ENCODE data around the gene KANSL1L.
A peak's percentile ranks its signal among the peaks of the same experiment; 100 is the strongest.

KANSL1L gene

DNA sequence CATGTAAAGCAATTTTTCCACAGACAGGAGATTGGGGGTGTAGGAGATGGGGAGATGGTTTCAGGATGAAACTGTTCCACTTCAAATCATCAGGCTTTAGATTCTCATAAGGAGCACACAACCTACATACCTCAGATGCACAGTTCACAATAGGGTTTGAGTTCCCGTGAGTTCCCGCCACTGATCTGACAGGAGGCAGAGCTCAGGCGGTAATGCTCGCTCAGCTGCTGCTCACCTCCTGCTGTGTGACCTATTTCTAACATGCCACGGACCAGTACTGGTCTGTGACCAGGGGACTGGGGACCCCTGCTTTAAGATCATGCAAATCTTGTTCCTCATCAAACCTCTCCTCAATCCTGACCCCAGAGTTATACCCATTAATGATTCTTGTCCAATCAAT is 98.7 kb downstream of the KANSL1L start:
- Histone ChIP-seq H2BK5ac (ENCODE audit: low read depth, low read length, poor library complexity, severe bottlenecking) (no peak overlapping the region), H3K9me3 (ENCODE audit: control insufficient read depth, low read length) (no peaks in the 10 kb centered on the region), H3K23ac (ENCODE audit: low read length in 2 of 2) (peak overlapping the region in 1 of 2 experiments; percentile 72), H4K91ac (ENCODE audit: low read length) (no peak overlapping the region), H3K79me1 (replicated peaks; ENCODE audit: low read length, poor library complexity, severe bottlenecking) (peaks cover 2% of the 10 kb centered on the region), H2BK120ac (ENCODE audit: low read depth, low read length) (no peak overlapping the region), H3K27ac (ENCODE audit: low read length, poor library complexity, severe bottlenecking) (no peak overlapping the region), H3K14ac (ENCODE audit: low read length in 2 of 2) (no peak overlapping the region), H3K18ac (ENCODE audit: low read depth in 1 of 2, low read length in 2 of 2) (no peak overlapping the region), H3K9ac (ENCODE audit: low read length) (no peak overlapping the region), H2BK12ac (ENCODE audit: low read length in 2 of 2) (no peak overlapping the region), H3K36me3 (ENCODE audit: control insufficient read depth in 1 of 2, insufficient read depth in 2 of 2, low read depth in 1 of 2, low read length in 2 of 2) (no peaks in the 10 kb centered on the region), H2AK5ac (ENCODE audit: low read length, severe bottlenecking) (no peak overlapping the region), H3K4me1 (ENCODE audit: control insufficient read depth, insufficient read depth, low read depth, low read length) (peaks cover 3% of the 10 kb centered on the region), H3K4me3 (ENCODE audit: insufficient read depth in 1 of 2, low read depth in 1 of 2, low read length in 2 of 2) (no peak overlapping the region), H3K4ac (ENCODE audit: low read depth in 1 of 2, low read length in 2 of 2) (no peak overlapping the region), H4K8ac (ENCODE audit: low read length) (no peak overlapping the region), H2BK15ac (ENCODE audit: low read depth, poor library complexity, severe bottlenecking) (no peak overlapping the region), H3K27me3 (ENCODE audit: control insufficient read depth in 1 of 2, insufficient read depth in 1 of 2, low read length in 2 of 2) (no peaks in the 10 kb centered on the region), H2AFZ (ENCODE audit: low read depth, low read length) (no peak overlapping the region), H3K4me2 (ENCODE audit: low read length, poor library complexity, severe bottlenecking) (no peak overlapping the region)
- WGBS, result 81% methylated on average over 5 of the region's 5 CpGs
- DNase-seq, result no peak

DNA sequence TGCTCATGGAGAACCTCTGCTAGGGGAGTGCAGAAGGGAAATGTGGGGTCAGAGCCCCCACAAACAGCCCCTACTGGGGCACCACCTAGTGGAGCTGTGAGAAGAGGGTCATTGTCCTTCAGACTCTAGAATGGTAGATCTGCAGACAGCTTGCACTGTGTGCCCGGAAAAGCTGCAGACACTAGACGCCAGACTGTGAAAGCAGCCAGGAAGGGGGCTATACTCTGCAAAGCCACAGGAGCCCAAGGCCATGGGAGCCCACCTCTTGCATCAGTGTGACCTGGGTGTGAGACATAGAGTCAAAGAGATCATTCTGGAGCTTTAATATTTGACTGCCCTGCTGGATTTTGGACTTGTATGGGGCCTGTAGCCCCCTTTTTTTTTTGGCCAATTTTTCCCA is 107.9 kb downstream of the KANSL1L start:
- H3K27ac ChIP-seq (ENCODE audit: low read length, poor library complexity, severe bottlenecking), result no peak overlapping the region
- no peak overlapping the region for H2AK5ac ChIP-seq (ENCODE audit: low read length, severe bottlenecking)
- peak overlapping the region; percentile 28 for H2BK15ac ChIP-seq (ENCODE audit: low read depth, poor library complexity, severe bottlenecking)
- no peak overlapping the region for H3K23ac ChIP-seq (ENCODE audit: low read length in 2 of 2)
- H3K9ac ChIP-seq (ENCODE audit: low read length), result no peak overlapping the region
- no peak overlapping the region for H2AFZ ChIP-seq (ENCODE audit: low read depth, low read length)
- H4K8ac ChIP-seq (ENCODE audit: low read length), result no peak overlapping the region
- no peak overlapping the region for H3K4me2 ChIP-seq (ENCODE audit: low read length, poor library complexity, severe bottlenecking)
- 98% methylated on average over 2 of the region's 2 CpGs for WGBS
- H3K4ac ChIP-seq (ENCODE audit: low read depth in 1 of 2, low read length in 2 of 2), result no peak overlapping the region
- peaks cover 1% of the 10 kb centered on the region for H3K79me1 ChIP-seq (replicated peaks; ENCODE audit: low read length, poor library complexity, severe bottlenecking)
- no peaks in the 10 kb centered on the region for H3K9me3 ChIP-seq (ENCODE audit: control insufficient read depth, low read length)
- no peak overlapping the region for H2BK120ac ChIP-seq (ENCODE audit: low read depth, low read length)
- H3K4me1 ChIP-seq (ENCODE audit: control insufficient read depth, insufficient read depth, low read depth, low read length), result no peaks in the 10 kb centered on the region
- H3K27me3 ChIP-seq (ENCODE audit: control insufficient read depth in 1 of 2, insufficient read depth in 1 of 2, low read length in 2 of 2), result no peaks in the 10 kb centered on the region
- no peak for DNase-seq
- peaks cover 0 to 3% of the 10 kb centered on the region in 2 experiments for H3K36me3 ChIP-seq (ENCODE audit: control insufficient read depth in 1 of 2, insufficient read depth in 2 of 2, low read depth in 1 of 2, low read length in 2 of 2)
- H2BK12ac ChIP-seq (ENCODE audit: low read length in 2 of 2), result no peak overlapping the region
- H3K18ac ChIP-seq (ENCODE audit: low read depth in 1 of 2, low read length in 2 of 2), result no peak overlapping the region
- H4K91ac ChIP-seq (ENCODE audit: low read length), result no peak overlapping the region
- no peak overlapping the region for H3K4me3 ChIP-seq (ENCODE audit: insufficient read depth in 1 of 2, low read depth in 1 of 2, low read length in 2 of 2)
- H3K14ac ChIP-seq (ENCODE audit: low read length in 2 of 2), result no peak overlapping the region
- H2BK5ac ChIP-seq (ENCODE audit: low read depth, low read length, poor library complexity, severe bottlenecking), result no peak overlapping the region

DNA sequence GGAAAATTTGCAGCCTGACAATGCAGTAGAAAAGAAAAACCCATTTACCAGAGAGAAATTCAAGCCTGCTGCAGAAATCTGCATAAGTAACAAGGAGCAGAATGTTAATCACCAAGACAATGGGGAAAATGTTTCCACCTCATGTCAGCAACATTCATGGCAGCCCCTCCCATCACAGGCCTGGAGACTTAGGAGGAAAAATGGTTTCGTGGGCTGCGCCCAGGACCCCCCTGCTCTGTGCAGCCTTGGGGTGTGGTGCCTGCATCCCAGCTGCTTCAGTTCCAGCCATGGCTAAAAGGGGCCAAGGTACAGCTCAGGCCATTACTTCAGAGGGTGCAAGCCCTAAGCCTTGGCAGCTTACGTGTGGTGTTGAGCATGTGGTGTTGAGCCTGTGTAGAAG is 115.4 kb downstream of the KANSL1L start:
- Histone ChIP-seq H2BK12ac (ENCODE audit: low read length in 2 of 2) (no peak overlapping the region), H3K4ac (ENCODE audit: low read depth in 1 of 2, low read length in 2 of 2) (no peak overlapping the region)
- 94% methylated on average over 3 of the region's 3 CpGs for WGBS

DNA sequence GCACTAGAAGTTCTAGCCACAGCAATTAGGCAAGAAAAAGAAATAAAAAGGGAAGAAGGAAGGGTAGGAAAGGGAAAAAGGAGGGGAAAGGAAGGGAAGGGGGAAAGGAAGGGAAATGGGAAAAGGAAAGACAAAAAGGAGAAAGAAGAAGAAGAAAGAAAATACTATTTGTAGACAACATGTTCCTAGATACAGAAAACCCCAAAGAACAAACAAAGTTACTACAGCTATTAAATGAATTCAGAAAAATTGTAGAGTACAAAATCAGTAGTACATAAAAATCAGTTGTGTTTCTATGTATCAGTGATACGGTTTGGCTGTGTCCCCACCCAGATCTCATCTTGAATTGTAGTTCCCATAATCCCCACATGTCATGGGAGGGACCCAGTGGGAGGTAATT is 116.5 kb downstream of the KANSL1L start:
- Histone ChIP-seq H3K9ac (ENCODE audit: low read length) (no peak overlapping the region), H2AK5ac (ENCODE audit: low read length, severe bottlenecking) (no peak overlapping the region), H3K18ac (ENCODE audit: low read depth in 1 of 2, low read length in 2 of 2) (no peak overlapping the region), H2BK12ac (ENCODE audit: low read length in 2 of 2) (no peak overlapping the region), H3K4me2 (ENCODE audit: low read length, poor library complexity, severe bottlenecking) (no peak overlapping the region), H4K8ac (ENCODE audit: low read length) (no peak overlapping the region), H3K79me1 (replicated peaks; ENCODE audit: low read length, poor library complexity, severe bottlenecking) (no peaks in the 10 kb centered on the region), H2BK15ac (ENCODE audit: low read depth, poor library complexity, severe bottlenecking) (no peak overlapping the region), H2BK5ac (ENCODE audit: low read depth, low read length, poor library complexity, severe bottlenecking) (no peak overlapping the region), H3K36me3 (ENCODE audit: control insufficient read depth in 1 of 2, insufficient read depth in 2 of 2, low read depth in 1 of 2, low read length in 2 of 2) (peaks cover 3 to 13% of the 10 kb centered on the region in 2 experiments), H3K27ac (ENCODE audit: low read length, poor library complexity, severe bottlenecking) (no peak overlapping the region), H3K4me3 (ENCODE audit: insufficient read depth in 1 of 2, low read depth in 1 of 2, low read length in 2 of 2) (no peak overlapping the region), H3K4ac (ENCODE audit: low read depth in 1 of 2, low read length in 2 of 2) (no peak overlapping the region), H3K27me3 (ENCODE audit: control insufficient read depth in 1 of 2, insufficient read depth in 1 of 2, low read length in 2 of 2) (no peaks in the 10 kb centered on the region), H3K4me1 (ENCODE audit: control insufficient read depth, insufficient read depth, low read depth, low read length) (no peaks in the 10 kb centered on the region), H3K9me3 (ENCODE audit: control insufficient read depth, low read length) (peaks cover 6% of the 10 kb centered on the region), H4K91ac (ENCODE audit: low read length) (no peak overlapping the region), H3K14ac (ENCODE audit: low read length in 2 of 2) (no peak overlapping the region), H3K23ac (ENCODE audit: low read length in 2 of 2) (no peak overlapping the region), H2BK120ac (ENCODE audit: low read depth, low read length) (no peak overlapping the region), H2AFZ (ENCODE audit: low read depth, low read length) (no peak overlapping the region)
- no peak for DNase-seq
- 100% methylated on average over 1 of the region's 1 CpG for WGBS

More for the DNA sequence above, 115.4 kb downstream of the KANSL1L start:
- H3K9ac ChIP-seq (ENCODE audit: low read length), result no peak overlapping the region
- no peak overlapping the region for H4K8ac ChIP-seq (ENCODE audit: low read length)
- peaks cover 6% of the 10 kb centered on the region for H3K9me3 ChIP-seq (ENCODE audit: control insufficient read depth, low read length)
- no peak overlapping the region for H4K91ac ChIP-seq (ENCODE audit: low read length)
- no peaks in the 10 kb centered on the region for H3K79me1 ChIP-seq (replicated peaks; ENCODE audit: low read length, poor library complexity, severe bottlenecking)
- H3K27me3 ChIP-seq (ENCODE audit: control insufficient read depth in 1 of 2, insufficient read depth in 1 of 2, low read length in 2 of 2), result no peaks in the 10 kb centered on the region
- no peak overlapping the region for H2BK15ac ChIP-seq (ENCODE audit: low read depth, poor library complexity, severe bottlenecking)
- no peak overlapping the region for H3K18ac ChIP-seq (ENCODE audit: low read depth in 1 of 2, low read length in 2 of 2)
- no peak overlapping the region for H2BK5ac ChIP-seq (ENCODE audit: low read depth, low read length, poor library complexity, severe bottlenecking)
- no peak overlapping the region for H3K14ac ChIP-seq (ENCODE audit: low read length in 2 of 2)
- no peaks in the 10 kb centered on the region for H3K4me1 ChIP-seq (ENCODE audit: control insufficient read depth, insufficient read depth, low read depth, low read length)
- no peak overlapping the region for H3K27ac ChIP-seq (ENCODE audit: low read length, poor library complexity, severe bottlenecking)
- no peak overlapping the region for H2AK5ac ChIP-seq (ENCODE audit: low read length, severe bottlenecking)
- no peak overlapping the region for H3K23ac ChIP-seq (ENCODE audit: low read length in 2 of 2)
- no peak for DNase-seq
- H3K36me3 ChIP-seq (ENCODE audit: control insufficient read depth in 1 of 2, insufficient read depth in 2 of 2, low read depth in 1 of 2, low read length in 2 of 2), result peaks cover 3 to 13% of the 10 kb centered on the region in 2 experiments
- no peak overlapping the region for H3K4me3 ChIP-seq (ENCODE audit: insufficient read depth in 1 of 2, low read depth in 1 of 2, low read length in 2 of 2)
- H3K4me2 ChIP-seq (ENCODE audit: low read length, poor library complexity, severe bottlenecking), result no peak overlapping the region
- no peak overlapping the region for H2AFZ ChIP-seq (ENCODE audit: low read depth, low read length)
- no peak overlapping the region for H2BK120ac ChIP-seq (ENCODE audit: low read depth, low read length)

Data from mesenchymal stem cell (in vitro differentiated cells and primary cell).